HFF-Myc (cell line): ENCODE results near the gene KCNE1.

Experiments
- DNase-seq: peaks from one replicate; pipeline ENCODE4 v3.0.0-alpha.2; 2011; ENCODE audit warnings: low read depth; ENCODE audit errors: extremely low read depth
- H3K4me3 ChIP-seq: replicated peaks from 2 replicates; pipeline ENCODE4 v1.5.1; 2011; ENCODE audit warnings: low read depth, mild to moderate bottlenecking, control low read depth, low read length
- TF ChIP-seq, protein P1 (sequence below): IDR thresholded peaks from 2 replicates; pipeline ENCODE4 v1.5.1; 2012; ENCODE audit warnings: mild to moderate bottlenecking, low read depth, low read length, control low read depth; ENCODE audit errors: missing control alignments

Gene KCNE1

DNA sequence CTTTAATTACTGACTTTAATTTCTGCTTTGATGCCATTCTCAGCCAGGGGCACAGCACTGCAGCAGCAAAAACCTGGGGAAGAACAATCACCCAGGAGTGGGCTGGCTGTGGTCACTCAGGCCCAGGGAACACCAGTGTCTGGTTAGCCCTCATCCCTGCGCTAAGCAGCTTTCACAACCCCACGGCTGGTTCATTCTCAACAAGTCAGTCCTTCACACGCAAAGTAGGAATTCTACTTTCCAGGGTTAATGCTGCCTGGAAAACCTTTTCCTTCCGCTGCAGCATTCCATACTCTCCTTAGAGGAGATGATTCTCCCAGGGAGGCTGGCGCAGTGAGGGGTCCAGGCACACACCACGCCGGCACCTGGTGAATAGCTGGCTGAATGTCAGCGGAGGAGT lies 24.3 kb upstream of the KCNE1 start:
- no peak overlapping the region for H3K4me3 ChIP-seq
- TF ChIP-seq, protein P1, sequence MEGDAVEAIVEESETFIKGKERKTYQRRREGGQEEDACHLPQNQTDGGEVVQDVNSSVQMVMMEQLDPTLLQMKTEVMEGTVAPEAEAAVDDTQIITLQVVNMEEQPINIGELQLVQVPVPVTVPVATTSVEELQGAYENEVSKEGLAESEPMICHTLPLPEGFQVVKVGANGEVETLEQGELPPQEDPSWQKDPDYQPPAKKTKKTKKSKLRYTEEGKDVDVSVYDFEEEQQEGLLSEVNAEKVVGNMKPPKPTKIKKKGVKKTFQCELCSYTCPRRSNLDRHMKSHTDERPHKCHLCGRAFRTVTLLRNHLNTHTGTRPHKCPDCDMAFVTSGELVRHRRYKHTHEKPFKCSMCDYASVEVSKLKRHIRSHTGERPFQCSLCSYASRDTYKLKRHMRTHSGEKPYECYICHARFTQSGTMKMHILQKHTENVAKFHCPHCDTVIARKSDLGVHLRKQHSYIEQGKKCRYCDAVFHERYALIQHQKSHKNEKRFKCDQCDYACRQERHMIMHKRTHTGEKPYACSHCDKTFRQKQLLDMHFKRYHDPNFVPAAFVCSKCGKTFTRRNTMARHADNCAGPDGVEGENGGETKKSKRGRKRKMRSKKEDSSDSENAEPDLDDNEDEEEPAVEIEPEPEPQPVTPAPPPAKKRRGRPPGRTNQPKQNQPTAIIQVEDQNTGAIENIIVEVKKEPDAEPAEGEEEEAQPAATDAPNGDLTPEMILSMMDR = no peak
- no peak for DNase-seq

DNA sequence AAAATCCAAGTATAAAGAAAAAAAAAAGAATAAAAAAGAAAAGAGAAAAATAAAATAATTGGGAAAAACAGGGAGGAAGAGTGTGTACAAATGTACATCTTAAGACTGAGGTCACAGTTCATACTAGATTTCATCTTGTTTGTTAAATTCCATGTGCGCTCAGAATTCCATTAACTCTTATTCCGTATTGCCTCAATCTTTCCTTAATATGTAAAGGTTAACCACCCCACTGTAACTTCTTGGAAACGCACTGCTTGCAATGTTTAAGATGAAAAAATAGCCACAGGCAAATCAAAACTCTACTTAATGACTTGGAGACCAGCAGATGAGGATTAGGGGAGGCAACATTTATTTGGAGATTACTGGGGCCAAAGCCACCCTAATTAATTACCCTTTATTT lies 23.9 kb upstream of the KCNE1 start:
- TF ChIP-seq, protein P1 = no peak
- no peak overlapping the region for H3K4me3 ChIP-seq
- no peak for DNase-seq

DNA sequence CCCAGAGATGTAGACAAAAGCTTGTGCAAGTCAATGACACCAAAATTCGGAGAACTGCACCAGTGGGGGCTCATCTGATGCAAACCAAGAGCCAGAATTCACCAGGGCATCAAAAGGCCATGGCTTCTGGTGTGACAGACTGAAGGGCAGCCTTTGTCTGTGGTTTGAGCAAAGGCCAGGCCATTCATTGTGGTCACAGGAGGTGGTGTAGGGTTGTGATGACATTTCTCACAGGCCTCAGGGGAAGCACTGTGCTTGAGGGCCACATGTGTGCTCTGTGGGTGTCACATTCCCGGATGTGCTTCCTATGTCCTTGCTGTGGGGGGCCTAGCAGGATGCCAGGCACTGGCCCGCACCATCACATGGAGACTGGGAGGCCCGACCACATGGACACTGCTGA lies 22.5 kb upstream of the KCNE1 start:
- DNase-seq = no peak
- no peak overlapping the region for H3K4me3 ChIP-seq
- TF ChIP-seq, protein P1 = no peak

DNA sequence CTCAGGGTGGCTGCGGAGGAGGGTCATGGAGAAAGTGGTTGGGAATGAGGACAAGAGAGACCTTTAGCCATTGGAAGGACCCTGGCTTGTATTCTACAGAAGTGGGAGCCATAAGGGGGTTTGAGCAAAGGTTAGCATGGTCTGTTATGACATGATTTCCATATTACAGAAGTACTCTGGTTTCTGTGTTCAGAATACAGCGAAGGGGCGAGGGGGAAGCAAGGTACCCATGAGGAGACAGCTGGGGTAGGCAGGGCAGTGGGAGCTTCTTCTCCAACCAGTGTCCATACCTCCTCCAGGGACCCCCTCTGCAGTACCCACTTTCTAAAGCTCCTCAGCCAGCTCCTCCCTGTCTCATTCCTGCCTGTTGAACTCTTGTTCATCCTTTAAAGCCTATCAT lies 21.9 kb upstream of the KCNE1 start:
- TF ChIP-seq, protein P1 = no peak
- DNase-seq = no peak
- no peak overlapping the region for H3K4me3 ChIP-seq

DNA sequence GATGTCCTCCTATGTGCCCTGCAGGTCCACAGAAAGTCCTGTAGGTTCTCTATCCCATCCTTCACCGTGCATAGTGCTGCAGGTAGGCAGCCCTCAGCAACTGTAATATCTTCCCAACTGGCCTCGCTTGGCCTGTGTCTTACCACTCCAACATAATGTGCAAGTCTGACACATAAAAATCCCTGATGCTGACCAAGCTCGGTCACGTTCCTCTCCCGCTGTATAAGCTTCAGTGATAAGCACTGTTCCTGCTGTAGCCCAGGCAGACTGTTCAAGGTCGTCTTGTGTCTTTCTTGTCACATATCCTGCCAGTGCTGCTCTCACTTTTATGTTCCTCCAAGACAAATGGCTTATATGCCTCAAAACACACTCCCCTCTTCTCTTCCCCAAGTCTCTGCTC lies 19.4 kb upstream of the KCNE1 start:
- no peak for DNase-seq
- TF ChIP-seq, protein P1 = no peak

DNA sequence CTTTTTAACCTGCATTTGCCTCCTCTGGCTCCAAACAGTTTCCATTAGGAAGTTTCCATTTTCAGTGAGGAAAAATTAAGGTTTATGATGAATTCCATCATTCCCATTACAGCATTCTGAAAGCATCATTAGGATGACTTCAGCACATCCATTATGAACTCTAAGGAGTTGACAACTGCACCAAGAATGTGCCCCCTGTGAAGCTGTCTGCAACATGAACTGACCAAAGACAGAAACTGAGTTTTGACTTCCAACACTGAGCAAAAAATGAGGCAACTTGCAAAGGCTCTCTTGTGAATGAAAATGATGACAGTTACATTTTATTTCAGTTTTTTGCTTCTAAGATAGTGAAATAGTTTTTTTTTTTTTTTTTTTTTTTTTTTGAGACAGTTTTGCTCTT lies 18.3 kb upstream of the KCNE1 start:
- TF ChIP-seq, protein P1 = no peak
- H3K4me3 ChIP-seq = no peak overlapping the region
- DNase-seq = no peak

More for the DNA sequence above, 19.4 kb upstream of the KCNE1 start:
- no peak overlapping the region for H3K4me3 ChIP-seq

DNA sequence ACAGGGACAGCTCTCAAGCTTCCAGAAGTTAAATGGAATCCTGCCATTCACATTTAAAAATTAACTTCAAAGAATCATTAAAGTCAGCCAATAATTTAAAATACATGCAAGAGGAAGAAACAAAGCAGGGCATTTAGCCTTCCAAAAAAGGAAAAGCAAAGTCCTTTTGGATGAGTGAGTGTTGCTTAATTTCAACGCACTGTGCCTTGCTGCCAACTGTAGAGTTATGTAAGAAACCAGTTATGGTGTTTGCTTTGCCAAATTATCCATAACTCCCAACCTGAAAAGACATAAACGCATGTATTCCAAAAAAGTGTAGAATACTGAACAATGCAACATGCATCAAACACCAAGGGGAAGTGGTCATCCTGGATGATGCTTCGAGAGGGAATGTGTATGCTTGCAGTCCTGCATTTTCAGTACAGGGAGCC lies 16.1 kb upstream of the KCNE1 start:
- no peak overlapping the region for H3K4me3 ChIP-seq
- TF ChIP-seq, protein P1 = no peak
- no peak for DNase-seq
